ENCODE results near the gene CAMK4.
A peak's percentile ranks its signal among the peaks of the same experiment; 100 is the strongest.

Gene CAMK4

DNA sequence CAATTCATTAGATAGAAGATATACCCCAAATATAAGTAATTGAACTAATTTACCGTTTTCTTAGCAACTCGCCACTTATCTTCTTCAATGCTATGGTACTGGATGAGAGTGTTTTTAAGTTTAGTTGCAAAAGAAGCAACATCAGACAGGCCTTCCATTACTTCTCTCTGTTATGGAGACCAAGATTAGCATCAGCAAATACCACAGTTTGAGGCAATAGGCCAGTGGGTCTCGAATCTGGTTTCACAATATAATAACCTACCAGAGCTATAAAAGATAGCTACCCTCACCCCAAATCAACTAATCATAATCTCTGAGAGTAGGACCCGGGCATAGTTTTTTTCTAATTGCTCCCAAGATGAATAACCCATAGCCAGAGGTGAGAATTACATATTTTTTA lies 283.1 kb downstream of the CAMK4 start:
- ATAC-seq = no peak

DNA sequence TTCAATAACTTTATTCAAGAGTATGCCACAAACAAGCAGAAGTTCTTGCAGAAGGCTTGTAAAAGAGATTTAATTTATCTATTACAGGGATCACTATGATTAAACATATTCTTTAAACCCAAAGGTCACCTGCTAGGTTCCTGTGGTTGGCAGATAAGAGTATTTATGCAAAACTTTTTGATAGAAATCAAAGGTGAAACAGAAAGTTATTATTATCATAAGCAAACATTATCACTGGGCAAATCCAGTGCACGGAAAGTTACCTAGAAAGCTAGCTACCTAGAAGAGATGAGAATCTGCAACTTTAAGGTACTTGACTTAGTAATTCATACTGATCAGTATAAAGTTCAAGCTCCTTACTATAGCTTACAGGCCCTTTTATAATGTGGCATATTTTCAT lies 284.9 kb downstream of the CAMK4 start:
- ATAC-seq = peak in 1 of 2 donors; percentile 4

DNA sequence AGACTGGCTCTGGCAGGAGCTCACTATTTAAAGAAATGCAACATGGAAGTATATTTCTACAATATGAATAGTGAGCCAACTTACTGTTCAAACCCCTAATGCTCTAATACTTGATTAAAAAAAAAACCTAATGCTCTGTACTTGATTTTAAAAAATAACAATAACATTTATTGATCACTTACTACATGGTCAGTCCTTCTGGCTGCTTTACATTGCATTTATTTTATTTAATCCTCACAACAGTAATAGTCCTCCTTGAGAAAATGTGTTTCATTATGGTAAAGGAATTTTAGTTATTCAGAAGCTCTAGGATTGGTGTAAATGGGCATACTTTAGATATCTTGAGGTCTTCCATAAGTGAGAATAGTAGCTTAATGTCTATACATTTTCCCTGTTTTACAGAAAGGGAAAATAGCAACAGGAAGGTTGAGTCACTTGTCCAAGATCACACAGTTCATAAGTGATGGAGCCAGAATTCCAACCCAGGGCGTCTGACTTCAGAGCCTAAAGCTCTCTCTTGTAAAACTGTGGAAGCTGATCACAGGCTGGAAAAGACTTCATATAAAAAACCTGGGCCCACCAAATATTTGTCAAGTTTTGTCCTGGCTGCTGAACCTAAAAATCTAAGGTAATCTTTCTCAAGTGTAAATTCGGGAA lies 287.1 kb downstream of the CAMK4 start:
- no peak for ATAC-seq

DNA sequence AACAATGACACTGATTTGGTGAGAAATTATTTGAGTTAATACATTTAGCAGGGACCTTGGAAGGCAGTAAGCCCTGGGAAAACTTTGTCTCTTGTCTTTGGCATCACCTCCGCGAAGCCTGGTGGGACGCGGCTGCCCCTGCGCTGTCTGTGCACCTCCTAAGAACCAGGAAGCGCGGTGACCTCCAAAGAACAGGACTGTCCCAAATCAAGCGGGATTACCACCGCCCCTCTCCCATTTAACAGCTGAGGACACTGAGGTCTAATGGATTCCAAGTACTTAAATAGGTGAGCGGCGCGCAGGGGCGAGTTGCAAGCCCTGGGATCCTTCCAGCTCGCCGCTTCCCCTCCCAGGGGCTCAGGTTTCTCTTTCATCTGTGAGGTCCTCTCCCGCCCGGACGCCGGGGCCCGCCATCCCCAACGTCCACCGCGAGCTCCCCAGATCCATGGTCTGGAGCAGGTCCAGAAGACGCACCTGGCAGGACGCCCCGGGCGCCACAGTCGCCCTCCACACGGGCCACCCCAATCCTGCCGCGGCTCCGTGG lies 287.7 kb downstream of the CAMK4 start:
- ATAC-seq = peak; percentile 4 to 7

DNA sequence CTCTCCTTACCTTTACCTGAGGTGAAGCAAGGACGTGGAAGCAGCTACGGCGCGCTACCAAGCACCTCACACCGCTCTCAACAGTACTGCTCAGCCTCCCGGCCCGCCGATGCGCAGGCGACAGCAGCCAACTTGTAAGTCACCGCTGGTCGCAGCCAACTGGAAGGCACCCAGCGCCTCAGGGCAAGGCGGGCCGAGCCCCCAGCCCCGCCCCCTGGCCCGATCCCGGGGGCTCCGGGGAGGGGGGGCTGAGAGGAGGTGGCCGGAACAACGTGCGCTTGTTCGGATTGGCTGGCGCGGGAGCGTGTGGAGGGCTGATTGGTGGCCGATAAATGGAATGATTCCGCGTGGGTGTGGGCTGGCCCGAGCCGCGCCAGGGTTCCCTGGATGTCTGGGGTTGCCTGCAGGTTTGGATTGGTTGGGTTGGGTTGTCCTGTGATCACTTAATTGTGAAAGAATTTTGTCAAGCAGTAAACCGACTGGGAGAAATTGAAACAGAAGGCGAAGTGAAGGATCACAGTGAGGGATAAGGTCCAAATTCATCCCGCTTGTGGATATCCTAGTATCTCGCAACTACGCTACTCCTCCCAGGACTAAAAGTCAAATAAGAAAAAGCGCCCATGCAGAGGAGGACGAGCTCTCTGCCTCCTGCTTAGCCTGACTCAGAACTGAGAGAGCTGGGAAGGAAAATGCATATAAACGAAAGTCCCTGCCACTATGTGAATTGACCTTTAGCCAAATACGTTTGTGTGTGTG lies 288.4 kb downstream of the CAMK4 start, which contains the start of gene STARD4:
TSS of gene STARD4 (minus strand) at position 161 of the 756 bp plus-strand sequence. CDS start 5,102 bp downstream, outside the sequence.
- peak; percentile 93 for ATAC-seq

DNA sequence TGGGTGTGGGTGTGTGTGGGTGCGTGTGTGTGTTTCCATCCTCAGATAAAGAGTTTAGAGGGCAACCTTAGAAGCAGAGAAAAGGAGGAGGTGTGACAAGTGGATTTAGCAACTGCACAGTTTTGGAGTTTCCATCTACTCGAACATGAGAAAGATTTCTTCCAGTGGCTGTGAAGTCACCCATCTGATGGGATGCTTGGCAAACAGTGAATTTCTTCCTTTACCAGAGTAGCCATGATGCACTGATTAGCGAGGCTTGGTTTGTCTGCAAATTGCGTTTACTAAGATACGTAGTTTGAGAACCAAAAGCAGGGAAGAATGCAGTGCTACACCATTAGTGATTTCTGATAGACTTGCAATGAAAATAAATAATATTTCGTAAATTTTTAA lies 288.9 kb downstream of the CAMK4 start:
- ATAC-seq = no peak

DNA sequence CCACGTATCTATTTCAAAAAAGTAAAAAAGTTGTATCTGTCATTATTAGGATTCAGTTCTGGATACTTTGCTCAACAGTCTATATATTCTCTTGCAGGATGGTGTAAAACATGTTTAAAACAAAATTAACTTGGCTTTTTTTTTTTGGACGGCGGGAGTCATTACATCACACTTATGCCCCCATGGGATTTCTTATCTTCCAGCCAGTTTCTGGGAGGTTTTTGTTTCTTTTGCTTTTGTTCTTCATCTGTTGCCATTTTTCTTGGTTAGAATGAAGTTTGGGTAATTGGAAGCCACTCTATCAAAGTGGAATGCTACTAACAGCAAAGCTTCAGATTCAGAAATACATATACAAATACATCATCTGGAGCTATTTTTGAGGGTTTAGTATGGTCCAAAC lies 289.9 kb downstream of the CAMK4 start:
- no peak for ATAC-seq

DNA sequence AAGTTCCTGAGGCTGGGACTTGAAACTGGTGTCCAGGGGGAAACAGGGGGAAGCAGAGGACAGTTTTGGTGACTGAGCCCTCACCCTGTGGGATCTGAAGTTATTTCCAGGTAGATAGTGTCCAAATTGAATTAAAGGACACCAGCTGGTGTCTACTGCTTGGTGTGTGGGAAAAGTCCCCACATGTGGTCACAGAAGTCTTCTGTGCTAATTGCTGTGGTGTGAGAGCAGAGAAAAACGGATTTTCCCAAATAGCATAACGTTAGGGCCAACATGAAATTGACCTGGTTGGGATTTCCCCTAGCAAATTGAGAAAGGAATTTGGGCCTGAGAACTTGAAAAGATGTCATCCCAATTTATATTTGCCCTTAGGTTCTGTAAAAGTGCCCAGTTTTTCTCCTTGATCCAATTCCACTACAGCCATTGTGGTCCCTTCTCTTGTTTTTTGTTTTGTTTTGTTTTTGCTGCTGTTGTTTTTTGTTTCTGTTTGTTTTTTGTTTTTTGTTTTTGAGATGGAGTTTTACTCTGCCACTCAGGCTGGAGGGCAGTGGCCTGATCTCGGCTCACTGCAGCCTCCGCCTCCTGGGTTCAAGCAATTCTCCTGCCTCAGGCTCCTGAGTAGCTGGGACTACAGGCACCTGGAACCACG lies 293.8 kb downstream of the CAMK4 start:
- no peak for ATAC-seq

DNA sequence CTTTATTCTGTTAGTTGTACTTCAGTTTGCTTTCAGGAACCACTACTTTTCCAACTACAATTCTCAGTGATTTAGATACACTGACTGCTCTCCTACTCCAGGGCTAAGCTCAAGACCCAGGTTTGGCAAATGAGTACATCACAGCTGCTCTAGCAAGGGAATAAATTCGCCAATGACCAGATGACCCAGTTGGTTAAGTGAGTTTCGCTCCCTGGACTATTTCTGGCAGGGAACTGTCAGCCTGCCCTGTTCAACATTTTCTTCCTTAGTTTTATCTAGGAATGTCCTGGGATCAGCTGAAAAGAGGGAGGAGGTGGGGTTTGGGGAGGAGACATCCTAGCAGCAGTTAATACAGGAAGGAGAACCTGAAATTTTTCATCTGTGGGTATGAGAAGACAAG lies 294.6 kb downstream of the CAMK4 start:
- ATAC-seq = no peak

DNA sequence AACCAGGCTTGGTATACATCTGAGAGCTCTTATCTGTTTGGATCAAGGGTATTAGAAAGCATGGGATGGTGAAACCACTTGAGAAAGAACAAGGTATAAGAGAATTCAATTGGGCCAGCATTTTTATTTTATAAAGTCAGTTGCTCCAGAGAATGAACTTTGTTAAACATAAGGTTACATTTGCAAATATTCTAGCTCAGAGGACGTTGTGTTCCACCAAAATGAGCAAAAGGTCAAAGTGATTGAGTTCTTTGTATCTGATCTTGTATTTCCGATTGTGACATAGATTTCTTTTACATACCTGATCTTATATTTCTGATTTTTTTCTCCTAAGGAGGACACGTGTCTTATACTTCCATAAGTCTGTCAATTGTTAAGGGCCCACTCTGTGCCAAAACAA lies 296.7 kb downstream of the CAMK4 start:
- ATAC-seq = no peak

DNA sequence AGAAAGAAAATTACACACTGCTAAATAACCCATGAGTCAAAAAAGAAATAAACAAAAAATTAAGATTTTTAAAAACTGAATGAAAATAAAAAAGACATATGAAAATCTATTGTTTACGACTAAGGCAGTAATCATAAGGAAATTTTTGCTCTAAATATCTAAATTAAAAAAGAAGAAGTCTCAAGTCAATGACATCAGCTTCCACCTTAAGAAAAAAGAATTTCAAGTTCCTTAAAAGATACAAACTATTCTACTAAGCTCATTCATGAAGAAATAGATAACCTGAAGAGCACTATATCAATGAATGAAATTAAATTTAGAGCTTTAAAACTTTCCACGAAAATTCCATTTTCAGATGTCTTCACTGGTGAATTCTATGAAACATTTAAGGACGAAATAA lies 303.9 kb downstream of the CAMK4 start:
- ATAC-seq = no peak

DNA sequence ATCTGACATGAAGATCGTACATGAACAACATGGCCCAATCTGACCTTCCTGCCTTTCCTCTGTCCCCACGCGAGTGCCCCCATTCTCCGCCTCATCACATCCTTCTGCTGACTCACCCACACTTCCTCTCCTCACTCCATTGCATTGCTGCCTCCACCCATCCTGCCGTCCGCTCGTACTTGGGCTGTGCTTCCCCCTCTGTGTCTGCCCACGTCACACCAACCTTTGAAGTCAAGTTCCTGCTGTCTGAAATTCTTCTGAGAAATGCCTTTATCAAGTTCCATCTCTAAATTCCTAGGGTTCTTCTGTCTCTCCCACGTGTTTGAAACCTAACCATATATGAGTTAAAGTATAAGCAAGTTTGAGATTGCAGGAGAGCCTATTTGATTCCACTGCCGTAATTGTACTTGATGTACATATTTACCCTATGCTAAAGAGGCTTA lies 306.1 kb downstream of the CAMK4 start:
- ATAC-seq = peak; percentile 98 to 100

DNA sequence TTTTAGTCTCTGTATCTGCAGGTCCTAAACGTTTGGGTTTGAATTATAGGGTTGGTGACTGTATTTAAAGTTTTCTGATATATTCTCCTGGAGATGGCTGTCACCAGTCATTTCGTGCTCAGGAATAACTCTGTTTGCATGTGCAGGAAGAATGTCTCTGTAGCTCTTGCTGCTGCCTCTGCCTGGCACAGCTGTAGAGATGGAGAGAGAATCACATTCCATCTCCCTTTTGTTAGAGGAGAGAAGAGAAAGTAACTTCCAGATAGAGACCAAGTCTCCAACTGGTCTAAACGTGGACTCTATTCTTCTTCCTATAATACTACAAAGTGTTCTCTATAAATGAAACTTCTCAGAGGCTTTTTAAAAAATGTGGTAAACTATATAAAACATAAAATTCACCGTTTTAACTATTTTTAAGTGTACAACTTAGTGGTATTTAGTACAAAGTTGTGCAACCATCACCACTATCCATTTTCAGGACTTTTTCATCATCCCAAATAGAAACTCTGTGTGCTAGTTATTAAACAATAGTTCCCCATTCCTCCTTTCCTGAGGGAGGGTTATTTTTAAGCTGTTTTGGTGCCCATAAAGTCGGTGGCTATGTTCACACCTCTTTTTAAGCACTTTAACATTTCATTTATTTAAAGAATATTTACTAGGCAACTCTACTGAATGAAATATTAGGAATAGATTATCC lies 308.9 kb downstream of the CAMK4 start:
- ATAC-seq = no peak

DNA sequence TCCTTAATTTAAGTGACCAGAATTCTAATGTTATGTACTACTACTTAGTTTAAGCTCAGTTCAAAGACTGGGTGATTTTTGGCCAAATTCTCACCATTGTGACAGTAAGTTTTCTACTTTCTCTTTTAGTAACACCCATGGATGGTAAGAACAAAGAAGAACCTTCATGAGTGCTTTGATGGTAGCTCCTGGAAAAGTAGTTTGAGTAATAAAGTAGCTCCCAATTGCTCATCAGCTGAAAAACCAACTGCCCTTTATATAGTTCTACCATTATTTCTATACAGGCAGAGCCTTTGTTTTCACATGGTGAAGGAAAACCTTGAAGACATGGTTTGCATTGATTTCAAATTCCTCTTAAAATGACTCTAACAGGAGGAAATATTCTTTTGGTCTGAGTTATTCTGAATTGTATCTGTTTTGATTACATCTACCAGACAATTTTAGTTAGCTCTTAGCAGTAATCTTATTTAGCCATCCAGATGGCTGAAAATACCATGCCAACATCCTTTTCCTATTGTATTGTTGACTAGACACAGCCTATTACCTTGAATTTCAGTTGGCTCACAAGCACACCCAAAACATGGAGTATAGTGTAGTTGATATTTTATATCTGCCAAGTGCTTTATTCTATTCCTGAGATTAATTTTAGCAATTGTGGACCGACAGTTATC lies 311.8 kb downstream of the CAMK4 start:
- ATAC-seq = no peak

DNA sequence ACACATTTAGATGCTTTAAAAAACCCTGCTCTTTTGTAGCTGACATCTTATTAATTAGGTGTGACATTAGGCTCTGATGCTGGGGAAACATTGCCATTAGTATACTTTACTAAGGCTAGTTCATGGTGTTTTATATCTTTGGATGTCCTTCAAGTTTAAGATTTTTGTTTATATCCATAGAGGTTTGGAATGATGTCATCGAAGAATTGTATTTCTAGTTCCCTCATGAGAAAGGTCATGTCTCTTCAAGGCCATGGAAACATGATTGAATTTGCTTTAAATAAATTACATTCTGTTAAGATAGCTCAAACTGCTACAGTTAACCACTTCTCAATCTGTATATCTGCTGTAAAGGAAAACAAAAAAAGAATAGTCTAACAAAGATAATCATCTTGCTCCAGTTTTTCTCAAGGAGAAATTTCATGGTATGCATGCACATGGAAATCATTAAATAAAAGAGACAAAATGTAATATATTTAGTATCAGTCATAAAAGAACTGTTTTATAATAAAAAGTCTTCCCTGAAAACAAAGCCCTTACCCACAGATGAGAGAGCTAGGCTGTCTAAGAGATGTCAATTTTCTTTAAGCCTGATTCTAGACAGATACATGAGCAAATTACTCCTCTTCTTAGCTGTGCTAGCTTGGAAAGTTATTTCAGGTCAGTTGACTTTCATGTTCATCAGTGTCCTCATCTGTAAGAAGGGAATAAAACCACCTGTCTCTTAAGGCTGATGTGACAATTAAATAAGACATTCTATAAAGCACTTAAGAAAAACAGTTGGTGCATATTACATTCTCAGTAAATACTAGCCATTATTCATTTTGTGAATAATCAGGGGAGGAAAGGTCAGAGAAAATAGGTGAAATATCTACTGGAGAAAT lies 313.2 kb downstream of the CAMK4 start:
- ATAC-seq = no peak

All from activated CD4-positive, CD25-positive, alpha-beta regulatory T cell treated with anti-CD3 and anti-CD28 coated beads, Interleukin-2, amount 50 U/mL, for 24 hours (primary cell).